H1 (cell line): ENCODE measurements around the gene CFAP161. TPM values are rescaled to one million over a fixed set of nuclear protein-coding genes. Genes with fewer than 3 reads are reported as not detected.

Experiments
- CTCF ChIA-PET: fragments of 300-600 bp; sonication (Branson Sonifier 250); formaldehyde crosslinking; loops from one replicate; lab custom pipeline; 2021; ENCODE audit not compliant: partially characterized antibody; lab: Charles Lee
- POLR2A ChIA-PET: fragments of 300-600 bp; sonication (Branson Sonifier 250); formaldehyde crosslinking; loops from one replicate; lab custom pipeline; 2021; ENCODE audit warnings: inconsistent platforms; ENCODE audit not compliant: partially characterized antibody; lab: Charles Lee
- DNase-seq, 2 experiments: peaks; one replicate each; pipeline versions ENCODE4 v3.0.0 to v3.0.0-alpha.2; 2010 to 2022; ENCODE audit warnings: low spot score in 2 of 2, low read depth in 1 of 2, mixed read lengths in 1 of 2
- FAIRE-seq: peaks from 2 replicates; lab custom pipeline; 2011; peaks lifted over from hg19 to GRCh38; lab: Jason Lieb, UNC
- H2AFZ ChIP-seq: 2 replicates; pipeline ENCODE4 v1.8.1; 2012; ENCODE audit warnings: low read length, inconsistent platforms
- H2AK5ac ChIP-seq: 2 replicates; pipeline ENCODE4 v1.6.1; 2013; ENCODE audit warnings: low read depth, low read length
- H2BK120ac ChIP-seq: replicated peaks from 2 replicates; pipeline ENCODE3; 2013; ENCODE audit warnings: low read depth, low read length, inconsistent platforms
- H2BK12ac ChIP-seq: 2 replicates; pipeline ENCODE4 v1.6.1; 2013; ENCODE audit warnings: low read depth, low read length
- H2BK15ac ChIP-seq: 2 replicates; pipeline ENCODE4 v1.6.1; 2013; ENCODE audit warnings: low read length
- H2BK20ac ChIP-seq: 2 replicates; pipeline ENCODE4 v1.6.1; 2013; ENCODE audit warnings: low read length
- H2BK5ac ChIP-seq: 2 replicates; pipeline ENCODE4 v1.6.1; 2013; ENCODE audit warnings: low read depth, low read length
- H3K14ac ChIP-seq: 2 replicates; pipeline ENCODE4 v1.6.1; 2013; ENCODE audit warnings: inconsistent platforms; ENCODE audit not compliant: insufficient read length
- H3K18ac ChIP-seq: 2 replicates; pipeline ENCODE4 v1.6.1; 2013; ENCODE audit warnings: low read length; ENCODE audit errors: extremely low read depth
- H3K23ac ChIP-seq: 2 replicates; pipeline ENCODE4 v1.6.1; 2013; ENCODE audit warnings: inconsistent platforms; ENCODE audit not compliant: insufficient read length
- H3K23me2 ChIP-seq: 2 replicates; pipeline ENCODE4 v1.6.1; 2013; ENCODE audit warnings: low read depth, low read length
- H3K27ac ChIP-seq: 2 replicates; pipeline ENCODE4 v1.6.1; 2011; ENCODE audit warnings: low read depth, low read length, inconsistent platforms
- H3K27me3 ChIP-seq, 4 experiments: replicated peaks in 1 of 4; 1 replicate in 1 of 4; 2 replicates in 3 of 4; pipeline versions ENCODE4 v1.6.1 to v1.8.1; 2011 to 2013; ENCODE audit warnings: low read length in 3 of 4, mild to moderate bottlenecking in 3 of 4, inconsistent platforms in 2 of 4, mixed read lengths in 2 of 4, moderate library complexity in 1 of 4; ENCODE audit not compliant: control insufficient read depth in 3 of 4, insufficient read depth in 3 of 4; ENCODE audit errors: extremely low read depth in 1 of 4
- H3K36me3 ChIP-seq, 4 experiments: 2 replicates each; pipeline versions ENCODE4 v1.6.1 to v1.8.1; 2011 to 2013; ENCODE audit warnings: mild to moderate bottlenecking in 4 of 4, low read length in 3 of 4, moderate library complexity in 2 of 4, control low read depth in 1 of 4, inconsistent platforms in 1 of 4; ENCODE audit not compliant: insufficient read depth in 4 of 4, control insufficient read depth in 2 of 4
- H3K4ac ChIP-seq: replicated peaks from 2 replicates; pipeline ENCODE3; 2013; ENCODE audit warnings: low read length, low read depth, mixed read lengths, inconsistent platforms; ENCODE audit not compliant: insufficient read length
- H3K4me1 ChIP-seq, 4 experiments: replicated peaks in 1 of 4; 1 replicate in 1 of 4; 2 replicates in 3 of 4; pipeline versions ENCODE4 v1.6.1 to v1.8.1; 2011 to 2013; ENCODE audit warnings: low read length in 3 of 4, inconsistent platforms in 2 of 4, mixed read lengths in 1 of 4; ENCODE audit not compliant: insufficient read depth in 4 of 4, control insufficient read depth in 3 of 4
- H3K4me2 ChIP-seq, 2 experiments: 2 replicates each; pipeline versions ENCODE4 v1.6.1 to v1.8.1; 2011 to 2013; ENCODE audit warnings: low read depth in 2 of 2, low read length in 2 of 2, control low read depth in 1 of 2, inconsistent platforms in 1 of 2, mild to moderate bottlenecking in 1 of 2; ENCODE audit not compliant: insufficient read depth in 1 of 2
- H3K4me3 ChIP-seq, 4 experiments: fragments of 200-600, 300-600 bp in 1 of 4; sonication (generic), shearing (Covaris generic), sonication (Bioruptor Twin) in 1 of 4; 2 replicates each; pipeline versions ENCODE4 v1.5.1 to v1.8.1; 2011 to 2016; ENCODE audit warnings: low read length in 4 of 4, low read depth in 3 of 4, control low read depth in 2 of 4, inconsistent platforms in 2 of 4, mild to moderate bottlenecking in 2 of 4, mixed read lengths in 1 of 4, moderate library complexity in 1 of 4; ENCODE audit not compliant: insufficient read depth in 2 of 4; ENCODE audit errors: extremely low read depth in 1 of 4
- H3K56ac ChIP-seq: replicated peaks from 2 replicates; pipeline ENCODE3; 2013; ENCODE audit warnings: low read depth, mild to moderate bottlenecking, mixed read lengths, low read length, inconsistent platforms; ENCODE audit not compliant: insufficient read length
- H3K79me1 ChIP-seq: 2 replicates; pipeline ENCODE4 v1.6.1; 2013; ENCODE audit warnings: low read depth, low read length, control low read depth
- H3K79me2 ChIP-seq, 2 experiments: 2 replicates each; pipeline versions ENCODE4 v1.6.1 to v1.8.1; 2012 to 2013; ENCODE audit warnings: low read length in 2 of 2, mild to moderate bottlenecking in 2 of 2, inconsistent platforms in 1 of 2; ENCODE audit not compliant: insufficient read depth in 2 of 2, control insufficient read depth in 1 of 2
- H3K9ac ChIP-seq, 4 experiments: replicated peaks in 1 of 4; 1 replicate in 1 of 4; 2 replicates in 3 of 4; pipeline versions ENCODE4 v1.6.1 to v1.8.1; 2011 to 2013; ENCODE audit warnings: low read depth in 3 of 4, low read length in 3 of 4, control low read depth in 2 of 4, mild to moderate bottlenecking in 2 of 4, moderate library complexity in 2 of 4, inconsistent platforms in 1 of 4; ENCODE audit errors: extremely low read depth in 1 of 4
- H3K9me3 ChIP-seq, 2 experiments: 2 replicates each; pipeline versions ENCODE4 v1.6.1 to v1.8.1; 2012 to 2013; ENCODE audit warnings: mild to moderate bottlenecking in 2 of 2, moderate library complexity in 2 of 2, control low read depth in 1 of 2, inconsistent platforms in 1 of 2, low read depth in 1 of 2, low read length in 1 of 2, mixed read lengths in 1 of 2; ENCODE audit not compliant: insufficient read depth in 2 of 2
- H4K20me1 ChIP-seq, 2 experiments: replicated peaks in 1 of 2; 2 replicates each; pipeline versions ENCODE3 to v1.8.1; 2011 to 2013; ENCODE audit warnings: inconsistent platforms in 2 of 2, low read length in 2 of 2, mild to moderate bottlenecking in 1 of 2; ENCODE audit not compliant: insufficient read depth in 2 of 2, control insufficient read depth in 1 of 2
- H4K5ac ChIP-seq: 2 replicates; pipeline ENCODE4 v1.6.1; 2013; ENCODE audit warnings: low read length, low read depth, mixed read lengths, inconsistent platforms; ENCODE audit not compliant: insufficient read length
- H4K8ac ChIP-seq: 2 replicates; pipeline ENCODE4 v1.8.0; 2013; ENCODE audit warnings: mild to moderate bottlenecking, moderate library complexity, low read length, inconsistent platforms; ENCODE audit not compliant: insufficient read depth; ENCODE audit errors: extremely low read depth
- H4K91ac ChIP-seq: replicated peaks from 2 replicates; pipeline ENCODE3; 2013; ENCODE audit warnings: low read length, mixed read lengths, inconsistent platforms; ENCODE audit not compliant: insufficient read length
- ATF2 ChIP-seq: IDR thresholded peaks from 2 replicates; pipeline ENCODE4 v1.6.1; 2012; ENCODE audit warnings: low read length, inconsistent platforms
- CTBP2 ChIP-seq: IDR thresholded peaks from 2 replicates; pipeline ENCODE4 v1.7.0; 2011; ENCODE audit warnings: borderline replicate concordance, mild to moderate bottlenecking, moderate library complexity, mixed read lengths, low read length; ENCODE audit not compliant: insufficient read depth, insufficient read length
- EGR1 ChIP-seq: IDR thresholded peaks from 2 replicates; pipeline ENCODE4 v1.6.1; 2011; ENCODE audit warnings: low read depth, low read length, borderline replicate concordance
- JUN ChIP-seq: IDR thresholded peaks from 2 replicates; pipeline ENCODE4 v1.6.1; 2011; ENCODE audit warnings: low read depth, mild to moderate bottlenecking, improper control_type of control experiment, low read length
- MAFK ChIP-seq: IDR thresholded peaks from 2 replicates; pipeline ENCODE4 v1.6.1; 2012; ENCODE audit warnings: low read depth, mild to moderate bottlenecking, improper control_type of control experiment, low read length
- POLR2A ChIP-seq, 2 experiments: IDR thresholded peaks; 1 replicate in 1 of 2; 2 replicates in 1 of 2; pipeline ENCODE4 v1.6.1; 2011; ENCODE audit warnings: low read depth in 2 of 2, low read length in 2 of 2, mild to moderate bottlenecking in 2 of 2; ENCODE audit errors: control extremely low read depth in 1 of 2
- POLR2AphosphoS5 ChIP-seq: IDR thresholded peaks from 2 replicates; pipeline ENCODE4 v1.6.1; 2011; ENCODE audit warnings: low read depth, low read length
- POU5F1 ChIP-seq: IDR thresholded peaks from 2 replicates; pipeline ENCODE4 v1.6.1; 2011; ENCODE audit warnings: low read depth, mild to moderate bottlenecking, low read length, moderate library complexity
- RAD21 ChIP-seq, 2 experiments: IDR thresholded peaks in 1 of 2; conservative IDR thresholded peaks in 1 of 2; 2 replicates each; pipeline ENCODE4 v1.6.1; 2011; ENCODE audit warnings: low read depth in 2 of 2, low read length in 2 of 2, improper control_type of control experiment in 1 of 2, inconsistent platforms in 1 of 2, mild to moderate bottlenecking in 1 of 2, moderate library complexity in 1 of 2
- SP1 ChIP-seq: IDR thresholded peaks from 2 replicates; pipeline ENCODE4 v1.6.1; 2011; ENCODE audit warnings: low read depth, low read length
- SRF ChIP-seq: IDR thresholded peaks from 2 replicates; pipeline ENCODE4 v1.6.1; 2011; ENCODE audit warnings: mild to moderate bottlenecking, low read depth, low read length, moderate library complexity
- WGBS, 2 experiments: shearing (Covaris generic) in 1 of 2; methylation state at CpG; one replicate each; pipeline versions ENCODE4 v1.1.6 to v1.1.7; 2013 to 2015; ENCODE audit warnings: low lambda C conversion rate in 2 of 2, mixed read lengths in 2 of 2, inconsistent platforms in 1 of 2, low coverage in 1 of 2, missing lambda C conversion rate in 1 of 2; ENCODE audit not compliant: insufficient replicate concordance in 2 of 2, insufficient coverage in 1 of 2, insufficient read length in 1 of 2; ENCODE audit errors: extremely low coverage in 1 of 2, missing lambda C conversion rate in 1 of 2; 5-methylcytosine and 5-hydroxymethylcytosine counted together
- polyA plus RNA-seq, 7 experiments: library from polyadenylated mRNA; depleted of rRNA in 3 of 7; stranded (reverse) in 5 of 7; unstranded in 2 of 7; fragments of >200 nt in 5 of 7; fragments of 200-250 nt in 2 of 7; gene quantifications; 1 replicate in 5 of 7; 2 replicates in 1 of 7; 4 replicates in 1 of 7; pipeline versions ENCODE4 v1.2.1 to v1.2.3, GENCODE V29; 2011 to 2013; ENCODE audit warnings: missing spikeins in 2 of 7, mixed read lengths in 2 of 7
- total RNA-seq: library from RNA; stranded (reverse); fragmentation: NEBNext Ultra II Directional; extraction: Animal tissue kit (Norgen Biotek cat#: 25700); gene quantifications from 2 replicates; pipeline ENCODE4 v1.2.1, GENCODE V29; 2021

CFAP161 gene
- total and polyA plus RNA-seq, 2 of the 8 experiments (the other 6 are each of a cell fraction or from before 2014, with no cell fraction given): 0.05 TPM; not detected in 1

DNA sequence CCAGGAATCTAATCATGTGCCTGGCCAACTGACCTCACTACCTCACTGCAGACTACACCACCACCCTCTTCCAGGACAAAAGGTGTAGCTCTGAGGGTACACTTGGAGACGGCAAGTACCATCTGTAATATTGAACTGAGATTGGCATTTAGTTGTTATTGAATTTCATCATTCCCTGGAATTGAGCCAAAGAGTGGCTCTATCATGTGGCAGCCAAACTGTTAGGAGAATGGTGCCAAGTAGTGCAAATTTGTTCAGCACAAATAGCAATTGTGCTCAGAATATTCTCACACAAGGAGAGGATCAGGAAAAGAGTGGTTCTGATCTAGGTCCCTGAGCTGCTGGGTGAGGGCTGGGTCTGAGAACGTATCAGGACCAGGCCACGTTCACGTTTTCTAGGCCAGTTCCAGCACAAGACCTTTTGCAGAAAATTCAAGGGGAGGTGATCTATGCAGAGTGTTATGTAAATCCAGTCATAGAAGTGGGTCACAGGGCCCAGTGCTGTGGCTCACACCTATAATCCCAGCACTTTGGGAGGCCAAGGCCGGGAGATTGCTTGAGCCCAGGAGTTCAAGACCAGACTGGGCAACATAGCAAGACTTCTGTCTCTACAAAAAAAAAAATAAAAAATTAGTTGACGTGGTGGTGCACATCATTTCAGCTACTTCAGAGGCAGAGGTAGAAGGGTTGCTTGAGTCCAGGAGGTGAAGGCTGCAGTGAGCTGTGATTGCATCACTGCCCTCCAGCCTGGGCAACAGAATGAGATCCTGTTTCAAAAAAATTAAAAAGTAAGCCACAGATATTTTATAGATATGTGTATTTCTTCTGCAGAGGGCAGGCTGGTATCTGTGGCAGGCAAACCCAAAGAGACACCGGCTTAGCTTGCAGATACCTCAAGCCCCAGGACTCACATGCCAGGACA lies 31.9 kb upstream of the CFAP161 start:
- H3K9ac ChIP-seq: no peak overlapping the region
- no peaks in the 10 kb centered on the region for H3K9me3 ChIP-seq
- no peaks in the 10 kb centered on the region for H3K79me1 ChIP-seq
- DNase-seq (no peak), FAIRE-seq (no peak)
- no peak overlapping the region for H3K27ac ChIP-seq
- no peak overlapping the region for H3K14ac ChIP-seq
- no peak overlapping the region for H3K4me2 ChIP-seq
- H4K91ac ChIP-seq: no peak overlapping the region
- ChIA-PET CTCF (interaction anchor here (0.8 to 13.6 kb wide), 3 partner anchors 72 to 163 kb away, joined by 3 to 262 read pairs (median 4); no protein-coding TSS in a partner anchor), POLR2A (no interaction called here)
- no peak overlapping the region for H3K4ac ChIP-seq
- H2AFZ ChIP-seq: no peak overlapping the region
- H2BK15ac ChIP-seq: no peak overlapping the region
- no peak overlapping the region for H3K23ac ChIP-seq
- no peak overlapping the region for H2BK12ac ChIP-seq
- H3K79me2 ChIP-seq: no peaks in the 10 kb centered on the region
- no peak overlapping the region for H2AK5ac ChIP-seq
- H3K23me2 ChIP-seq: no peaks in the 10 kb centered on the region
- no peak overlapping the region for H3K18ac ChIP-seq
- no peak overlapping the region for H2BK120ac ChIP-seq
- no peaks in the 10 kb centered on the region for H4K20me1 ChIP-seq
- no peaks in the 10 kb centered on the region for H3K36me3 ChIP-seq
- H2BK5ac ChIP-seq: no peak overlapping the region
- no peak overlapping the region for H2BK20ac ChIP-seq
- H3K27me3 ChIP-seq: no peaks in the 10 kb centered on the region
- H3K4me1 ChIP-seq: no peaks in the 10 kb centered on the region
- WGBS, 2 experiments: 90% methylated on average over 7 of the region's 7 CpGs; no CpG with 5 or more reads in 1 of the 2 experiments
- no peak overlapping the region for H3K56ac ChIP-seq
- H3K4me3 ChIP-seq: no peak overlapping the region
- H4K5ac ChIP-seq: no peak overlapping the region
- no peak overlapping the region for H4K8ac ChIP-seq
- TF ChIP-seq SRF (no peak), CTBP2 (no peak), POLR2AphosphoS5 (no peak), EGR1 (no peak), ATF2 (no peak), MAFK (no peak), SP1 (no peak), JUN (no peak), RAD21 (IDR thresholded peaks at IDR 0.05 in 1 of 2, conservative IDR thresholded peaks at IDR 0.05 in 1 of 2; ENCODE audit: low read depth in 2 of 2, low read length in 2 of 2) (no peak), POLR2A (IDR thresholded peaks at IDR 0.05; ENCODE audit: control extremely low read depth in 1 of 2, low read depth in 2 of 2, low read length in 2 of 2) (no peak), POU5F1 (no peak)
